GM19193 (cell line): ENCODE results near the gene TEKT3.

Experiments used
- POLR2A ChIP-seq: IDR thresholded peaks from 4 replicates; pipeline ENCODE4 v1.6.1; 2011; ENCODE audit not compliant: insufficient read depth, insufficient read length; ENCODE audit errors: extremely low read depth

TEKT3 gene

DNA sequence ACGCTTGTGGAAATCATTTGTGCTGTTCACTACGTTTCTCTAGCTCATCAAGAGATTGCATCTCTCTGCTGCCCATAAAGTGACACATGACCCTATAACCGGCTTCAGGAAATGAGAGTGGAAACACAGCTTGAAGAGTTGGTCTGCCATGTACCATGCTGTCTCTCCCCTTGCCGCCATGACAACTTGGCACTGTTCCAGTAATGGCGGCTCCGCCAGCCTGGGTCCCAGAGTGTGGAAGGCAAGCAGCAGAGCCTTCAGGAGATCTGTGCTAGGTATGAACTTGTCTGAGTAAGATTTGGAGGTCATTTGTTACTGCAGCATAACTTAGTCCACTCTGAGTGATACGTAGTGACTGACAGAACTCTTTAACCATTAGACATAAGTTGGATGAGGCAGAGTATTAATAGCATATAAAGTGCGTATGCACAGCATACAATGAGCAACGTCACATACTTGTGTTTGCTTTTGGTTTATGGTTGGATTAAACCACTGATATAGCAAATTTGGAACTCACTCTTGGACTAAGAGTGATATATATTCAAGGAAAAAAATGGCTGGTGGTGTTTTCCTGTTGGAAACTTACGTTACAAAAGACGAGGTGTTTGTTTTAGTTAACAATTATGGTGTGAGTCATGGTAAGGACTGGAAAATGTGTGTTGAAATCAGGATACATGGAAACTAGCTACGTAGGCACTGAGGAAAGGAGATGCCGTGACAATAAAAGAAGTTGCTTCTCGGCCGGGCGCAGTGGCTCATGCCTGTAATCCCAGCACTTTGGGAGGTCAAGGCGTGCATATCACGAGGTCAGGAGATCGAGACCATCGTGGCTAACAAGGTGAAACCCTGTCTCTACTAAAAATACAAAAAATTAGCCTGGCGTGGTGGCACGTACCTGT lies 51.9 kb downstream of the TEKT3 start:
- TF ChIP-seq POLR2A, result no peak

DNA sequence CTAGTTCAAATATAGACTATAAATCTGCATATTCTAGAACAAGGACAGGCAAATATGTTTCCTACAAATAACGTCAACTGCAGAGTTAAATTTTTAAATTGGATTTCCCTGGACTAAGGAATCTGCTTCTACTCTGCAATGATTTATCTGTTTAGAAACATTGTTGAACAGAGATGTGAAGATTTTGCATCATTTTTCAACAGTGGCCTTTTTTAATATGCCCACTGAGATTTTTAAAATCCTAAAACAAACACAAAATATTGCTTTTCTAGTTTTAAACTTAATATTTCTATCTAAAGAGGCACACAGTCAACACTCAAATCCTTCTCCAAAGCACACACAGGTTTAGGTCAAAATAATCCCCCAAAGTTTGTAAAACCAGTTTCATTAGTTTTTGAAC lies 52.5 kb downstream of the TEKT3 start:
- TF ChIP-seq POLR2A, result no peak

DNA sequence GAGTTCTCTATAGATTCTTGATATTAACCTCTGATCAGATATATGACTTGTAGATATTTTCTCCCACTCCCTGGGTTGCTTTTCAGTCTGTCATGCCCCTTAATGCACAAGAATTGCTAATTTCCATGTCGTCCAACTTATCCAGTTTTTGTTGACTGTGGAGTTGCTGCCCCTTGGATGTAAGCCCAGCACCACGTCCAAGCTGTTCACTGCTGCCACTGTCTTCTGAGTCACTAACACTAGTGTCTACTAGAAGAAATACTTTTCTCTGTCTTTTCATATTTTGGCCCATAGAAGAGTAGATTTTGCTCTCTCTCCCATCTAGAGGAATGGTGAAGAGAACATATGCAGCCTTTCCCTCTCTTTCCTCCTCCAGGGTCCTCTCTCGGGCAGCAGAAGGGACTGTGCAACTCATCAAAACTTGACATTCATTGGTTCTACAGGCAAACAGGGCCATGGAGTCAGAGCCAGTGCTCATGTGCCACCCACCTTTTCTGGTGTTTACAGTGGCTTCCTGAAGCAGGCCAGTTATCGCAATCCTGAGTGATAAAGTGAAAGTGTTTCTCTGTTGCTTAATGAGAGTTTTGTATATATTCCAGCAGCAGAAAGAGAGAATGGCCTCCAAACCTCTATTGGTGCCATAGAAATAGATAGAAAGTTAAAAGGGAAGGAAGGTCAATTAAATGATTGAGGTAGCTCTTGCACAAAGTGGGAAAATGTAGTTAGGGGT lies 53.7 kb downstream of the TEKT3 start:
- TF ChIP-seq POLR2A, result no peak

DNA sequence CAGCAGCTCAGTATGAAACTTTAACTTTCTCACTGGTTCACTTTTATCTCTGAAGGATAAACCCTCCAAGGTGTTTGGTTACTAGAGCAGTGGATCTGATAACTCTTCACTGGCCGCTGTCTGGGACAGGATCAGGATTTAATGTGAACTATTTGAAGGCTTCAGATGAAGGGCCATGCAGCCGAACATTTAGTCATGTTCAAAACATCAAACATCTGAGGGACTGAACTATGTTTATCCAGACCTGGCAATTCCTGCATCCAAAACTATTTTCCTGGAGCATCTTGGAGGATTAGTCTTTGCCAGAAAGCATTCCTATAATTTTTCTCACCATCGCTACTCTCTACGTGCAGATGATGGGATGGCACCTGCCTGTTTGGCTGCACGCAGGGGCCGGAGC lies 55.9 kb downstream of the TEKT3 start:
- TF ChIP-seq POLR2A, result no peak

DNA sequence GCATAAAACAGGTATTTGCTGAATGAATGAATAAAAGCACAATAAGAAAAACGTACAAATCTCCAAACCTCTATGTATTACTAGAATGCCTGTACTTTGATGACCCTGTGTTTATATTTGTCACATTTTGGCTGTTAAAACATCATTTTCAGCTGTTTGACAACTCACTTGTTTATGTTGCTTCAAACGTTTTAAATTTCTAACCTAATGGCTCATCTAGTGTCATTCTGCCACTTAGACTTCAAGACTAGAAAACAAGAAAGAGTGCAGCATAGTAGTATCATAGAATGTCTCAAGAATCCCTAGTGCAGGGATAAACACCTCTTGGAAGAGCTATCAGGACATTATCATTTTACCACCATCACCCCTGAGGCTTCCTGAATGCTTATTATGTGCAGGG lies 56.9 kb downstream of the TEKT3 start:
- no peak for TF ChIP-seq POLR2A

DNA sequence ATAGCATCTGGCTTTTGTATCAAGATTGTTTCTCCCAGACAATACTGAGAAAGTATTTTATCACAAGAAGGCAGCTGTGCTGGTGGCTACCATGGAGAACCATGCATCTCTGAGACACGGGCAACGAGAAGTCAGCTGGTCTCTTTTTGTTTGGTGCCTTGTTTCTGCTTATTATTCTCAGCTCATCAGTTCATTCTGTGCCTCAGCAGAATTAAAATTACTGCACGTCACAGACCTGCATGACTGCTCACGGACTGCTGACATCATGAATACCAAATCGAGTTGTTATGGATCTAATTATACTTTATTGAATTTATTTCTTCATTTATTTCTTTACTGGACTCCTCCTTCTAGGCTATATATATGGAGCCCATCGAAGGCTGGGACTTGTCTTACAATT lies 57.3 kb downstream of the TEKT3 start:
- TF ChIP-seq POLR2A, result no peak

DNA sequence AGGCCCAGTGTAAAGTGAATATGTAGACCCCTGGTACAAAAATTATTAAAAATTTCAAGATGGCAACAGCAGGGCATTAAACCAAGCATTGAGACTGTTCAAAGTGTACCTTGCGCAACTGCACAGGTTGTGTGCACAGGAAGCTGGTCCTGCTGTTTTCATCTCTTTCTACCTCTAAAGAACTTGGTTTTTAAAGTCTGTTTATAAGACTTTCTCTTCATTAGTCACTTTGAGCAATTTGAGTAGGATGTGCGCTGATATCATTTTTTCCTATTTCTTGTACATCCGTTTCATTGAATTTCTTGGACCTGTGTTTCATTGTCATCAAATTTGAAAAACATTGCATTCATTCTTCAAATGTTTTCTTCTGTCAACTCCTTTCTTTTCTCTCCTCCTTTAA lies 59.5 kb downstream of the TEKT3 start:
- TF ChIP-seq POLR2A, result no peak

DNA sequence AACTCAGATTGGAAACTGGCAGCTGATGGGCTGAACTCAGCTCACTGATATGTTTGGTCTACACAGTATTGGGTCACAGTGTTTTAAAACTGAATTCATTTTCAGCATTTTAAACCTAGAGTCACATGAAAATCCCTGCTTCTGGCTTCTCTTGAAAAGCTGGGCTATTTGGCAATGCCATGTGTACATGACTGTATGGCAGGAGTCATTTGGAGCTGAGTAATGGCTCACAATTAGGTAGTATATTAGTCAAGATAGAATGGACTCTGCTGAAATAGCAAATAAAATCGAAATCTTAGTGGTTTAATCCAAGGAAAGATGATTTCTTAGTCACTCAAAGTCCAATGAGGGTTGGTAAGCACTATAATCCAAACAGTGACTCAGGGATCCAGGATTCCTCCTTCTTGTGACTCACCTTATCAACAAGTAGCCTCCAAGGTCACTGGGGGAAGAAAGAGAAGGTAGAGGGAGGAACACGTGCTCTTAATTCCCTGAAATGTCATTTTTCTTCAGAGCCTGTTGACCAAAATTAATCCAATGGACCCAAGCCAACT lies 62.4 kb downstream of the TEKT3 start:
- no peak for TF ChIP-seq POLR2A

DNA sequence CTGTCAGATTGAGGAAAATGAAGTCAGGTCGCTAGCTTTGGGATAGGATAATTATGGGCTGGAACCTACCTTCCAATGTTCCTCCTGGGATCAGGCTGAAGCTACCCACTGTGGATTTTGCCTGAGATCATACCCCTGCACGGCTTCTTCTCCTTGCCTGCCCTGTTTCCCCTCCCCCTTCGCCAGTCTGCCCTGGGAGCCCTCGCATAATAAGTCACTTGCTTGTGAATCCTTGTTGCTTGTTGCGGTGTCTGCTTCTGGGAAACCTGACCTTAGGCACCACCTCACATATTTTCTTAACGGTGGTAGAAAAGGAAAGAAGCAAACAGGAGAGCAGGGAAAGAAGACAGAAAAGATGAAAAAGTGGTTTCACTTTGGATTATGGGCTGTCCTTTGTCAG lies 63.0 kb downstream of the TEKT3 start:
- TF ChIP-seq POLR2A, result no peak

DNA sequence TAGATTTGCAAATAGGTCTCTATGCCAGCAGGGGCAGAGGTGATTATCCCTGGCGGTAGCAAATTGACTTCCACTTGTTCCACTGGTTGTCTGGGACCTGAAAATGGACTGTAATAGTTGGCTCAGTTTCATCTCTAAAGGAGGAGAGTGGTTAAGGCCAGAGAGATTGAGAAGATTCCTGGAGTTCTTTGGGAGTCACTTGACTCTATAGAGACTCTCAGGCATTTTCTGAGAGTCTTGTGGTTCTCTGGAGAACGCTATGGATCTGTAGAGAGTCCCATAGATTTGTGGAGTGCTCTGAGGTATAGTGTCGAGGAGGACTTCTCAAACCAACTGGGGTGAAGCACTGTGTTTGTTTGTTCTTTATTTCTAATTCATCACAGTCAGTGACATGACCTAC lies 67.4 kb downstream of the TEKT3 start:
- no peak for TF ChIP-seq POLR2A

DNA sequence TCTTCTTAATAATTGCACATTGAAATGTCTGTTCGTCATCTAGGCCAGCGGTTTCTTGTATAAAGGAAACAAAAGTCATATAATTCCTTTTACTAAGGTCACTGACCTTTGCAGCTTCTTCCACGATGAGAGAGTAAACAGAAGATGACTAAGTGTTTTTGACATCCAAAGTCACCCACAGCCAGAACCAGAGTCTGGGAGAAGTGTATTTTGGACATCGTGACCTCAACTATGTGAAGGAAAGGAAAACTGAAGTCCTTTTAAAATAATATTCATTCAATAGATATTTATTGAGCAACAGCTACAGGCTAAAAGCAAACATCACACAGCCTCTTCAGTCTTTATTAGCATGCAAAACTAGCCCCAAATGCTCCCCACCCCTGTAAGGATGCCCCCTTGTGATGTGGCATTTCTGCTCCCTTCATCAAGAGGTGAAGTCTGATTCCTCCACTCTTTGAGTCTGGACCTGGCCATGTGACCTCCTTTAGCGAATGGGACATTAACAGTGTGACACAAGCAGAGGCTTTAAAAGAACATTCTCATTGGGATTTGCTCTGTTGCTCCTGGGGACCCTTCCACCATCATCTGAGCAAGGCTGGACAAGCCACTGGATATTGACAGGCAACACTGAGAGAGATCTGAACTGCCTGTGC lies 68.1 kb downstream of the TEKT3 start:
- TF ChIP-seq POLR2A, result no peak

DNA sequence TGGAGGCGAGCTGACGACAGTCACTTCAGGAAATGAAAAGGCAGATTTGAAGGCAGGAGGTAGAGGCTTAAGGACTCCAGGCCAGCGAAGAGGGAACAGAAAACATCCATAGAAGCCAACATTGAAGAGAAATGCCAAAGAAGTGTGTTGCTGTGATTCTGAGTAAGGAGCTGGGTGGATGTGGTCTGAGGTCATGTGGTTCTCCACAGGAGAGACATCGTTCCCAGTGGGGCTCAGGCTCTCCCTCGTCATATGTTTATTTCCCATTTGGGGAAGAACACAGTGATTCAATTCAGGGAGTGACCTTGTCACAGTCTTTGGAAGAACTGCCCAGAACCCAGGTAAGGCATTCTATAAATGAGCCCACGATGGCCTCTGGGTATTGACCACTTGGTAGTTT lies 69.7 kb downstream of the TEKT3 start:
- no peak for TF ChIP-seq POLR2A

DNA sequence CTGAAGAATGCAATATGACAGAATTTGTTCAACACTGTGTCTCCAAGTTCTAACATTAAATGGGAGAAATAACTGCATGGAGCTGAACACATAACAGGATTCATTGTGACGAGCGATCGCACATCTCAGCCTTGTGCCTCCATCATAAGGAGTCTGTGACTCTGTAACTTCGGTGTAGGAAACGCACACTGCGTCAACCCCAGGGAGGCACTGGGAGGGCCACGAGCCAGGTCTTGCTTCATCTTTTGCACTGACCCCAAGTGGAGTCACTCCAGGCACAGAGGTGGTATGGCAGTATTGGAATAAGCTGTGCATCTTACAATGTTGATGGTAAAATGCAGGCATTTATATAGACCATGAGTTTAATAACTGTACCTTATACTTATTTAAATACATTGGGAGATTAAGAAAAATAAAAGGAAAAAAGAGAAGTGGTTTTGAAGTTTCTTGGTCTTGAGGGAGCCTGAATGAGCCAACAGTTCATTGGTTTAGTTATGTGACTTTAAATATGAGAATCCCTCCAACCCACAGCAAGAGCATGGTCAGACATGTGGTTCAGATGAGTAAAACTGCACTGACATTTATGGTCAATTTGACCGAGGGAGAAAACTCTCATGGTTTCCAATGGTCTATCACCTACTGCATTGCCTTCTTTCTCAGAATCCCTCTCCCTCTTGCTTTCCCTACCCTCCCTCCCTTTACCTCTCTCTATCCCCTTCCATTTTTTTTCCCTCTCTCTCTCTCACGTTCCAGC lies 70.6 kb downstream of the TEKT3 start:
- TF ChIP-seq POLR2A, result no peak

DNA sequence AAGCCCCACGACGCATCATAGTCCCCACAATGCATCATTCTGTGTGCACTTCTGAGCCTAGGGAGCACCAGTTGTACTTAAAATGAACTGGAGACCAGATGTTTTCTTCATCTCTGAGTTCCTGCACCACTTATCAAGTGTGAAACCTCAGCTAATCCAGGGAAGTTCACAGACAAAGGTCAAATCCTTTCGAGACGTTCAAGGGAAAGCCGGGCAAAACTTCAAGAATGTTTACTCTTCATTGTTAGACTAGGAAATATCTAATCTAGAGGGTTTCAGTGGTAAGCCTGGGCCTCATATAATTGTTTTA lies 71.7 kb downstream of the TEKT3 start:
- TF ChIP-seq POLR2A, result no peak
